Camera-type eye (tissue), 1 donor: ENCODE results near the gene NDUFC1. TPM values are rescaled to one million over a fixed set of nuclear protein-coding genes. Genes with fewer than 3 reads are reported as not detected.

Source experiments
- total RNA-seq: library from RNA; depleted of rRNA; stranded (reverse); fragments of >200 nt; gene quantifications from one replicate; pipeline ENCODE4 v1.2.3, GENCODE V29; 2014

Gene NDUFC1
- total RNA-seq = 25.9 TPM

GRCh38 chr4:139301821-139302611 is at the start of gene NDUFC1:
Gene NDUFC1 (minus strand): TSS chr4:139302477. CDS start chr4:139295798, 6,679 bp downstream.

GRCh38 chr4:139301113-139301820 is 1.0 kb downstream of the NDUFC1 start, which contains the start of gene NAA15:
Gene NAA15 (plus strand): TSS chr4:139301505. CDS start chr4:139301778, 273 bp downstream.

GRCh38 chr4:139279760-139280620 is 22.3 kb downstream of the NDUFC1 start, which contains the start of gene MGARP:
Gene MGARP (minus strand): TSS chr4:139280225. CDS start chr4:139280158, 67 bp downstream.

Other genes with a start within 250 kb of the NDUFC1 start
- 108 TPM for gene ELF2, start 125.3 kb downstream of the NDUFC1 start, total RNA-seq
- gene MGARP, start 22.3 kb downstream of the NDUFC1 start, total RNA-seq = 98.1 TPM
- 67.6 TPM for gene NAA15, start 972 bp downstream of the NDUFC1 start, total RNA-seq
- 23.4 TPM for gene RAB33B, start 151.6 kb upstream of the NDUFC1 start, total RNA-seq